H9 (cell line): ENCODE data around the gene SLCO3A1. TPM values are rescaled to one million over a fixed set of nuclear protein-coding genes. Genes with fewer than 3 reads are reported as not detected.

Experiments
- DNase-seq: peaks from one replicate; pipeline ENCODE4 v3.0.0-alpha.2; 2017
- H2AFZ ChIP-seq: one replicate; pipeline ENCODE4 v1.6.1; 2013; ENCODE audit warnings: mild to moderate bottlenecking, low read length, control low read depth, moderate library complexity
- H2AK5ac ChIP-seq: 2 replicates; pipeline ENCODE4 v1.6.1; 2013; ENCODE audit warnings: low read length, control low read depth, mixed read lengths; ENCODE audit not compliant: insufficient read length
- H2BK120ac ChIP-seq: one replicate; pipeline ENCODE4 v1.6.1; 2013; ENCODE audit warnings: low read depth, mild to moderate bottlenecking, low read length, control low read depth, inconsistent platforms; ENCODE audit not compliant: poor library complexity, severe bottlenecking
- H2BK12ac ChIP-seq: 2 replicates; pipeline ENCODE4 v1.6.1; 2013; ENCODE audit warnings: low read length, control low read depth, mixed read lengths, low read depth; ENCODE audit not compliant: insufficient read length
- H2BK15ac ChIP-seq: 2 replicates; pipeline ENCODE4 v1.6.1; 2013; ENCODE audit warnings: low read depth, low read length, control low read depth
- H2BK20ac ChIP-seq: one replicate; pipeline ENCODE4 v1.6.1; 2013; ENCODE audit warnings: low read depth, mild to moderate bottlenecking, low read length, control low read depth, inconsistent platforms; ENCODE audit not compliant: poor library complexity, severe bottlenecking
- H2BK5ac ChIP-seq: 2 replicates; pipeline ENCODE4 v1.6.1; 2013; ENCODE audit warnings: low read length, control low read depth, mixed read lengths; ENCODE audit not compliant: insufficient read length
- H3K14ac ChIP-seq: 2 replicates; pipeline ENCODE4 v1.6.1; 2013; ENCODE audit warnings: low read length, control low read depth; ENCODE audit not compliant: insufficient read depth
- H3K18ac ChIP-seq: 2 replicates; pipeline ENCODE4 v1.6.1; 2013; ENCODE audit warnings: low read depth, mild to moderate bottlenecking, mixed read lengths, low read length, control low read depth; ENCODE audit not compliant: insufficient read length
- H3K23ac ChIP-seq: 2 replicates; pipeline ENCODE4 v1.6.1; 2013; ENCODE audit warnings: low read length, control low read depth, mixed read lengths, low read depth; ENCODE audit not compliant: insufficient read length
- H3K23me2 ChIP-seq: 2 replicates; pipeline ENCODE4 v1.6.1; 2013; ENCODE audit warnings: low read depth, mild to moderate bottlenecking, mixed read lengths, low read length, control low read depth; ENCODE audit not compliant: insufficient read length, poor library complexity, severe bottlenecking
- H3K27ac ChIP-seq: 2 replicates; pipeline ENCODE4 v1.5.1; 2013; ENCODE audit warnings: low read length, control low read depth, mixed read lengths, low read depth; ENCODE audit not compliant: insufficient read length
- H3K27me3 ChIP-seq: 2 replicates; pipeline ENCODE4 v1.6.1; 2013; ENCODE audit warnings: low read length, control low read depth, inconsistent platforms; ENCODE audit not compliant: insufficient read depth
- H3K4ac ChIP-seq: 2 replicates; pipeline ENCODE4 v1.6.1; 2013; ENCODE audit warnings: low read depth, mild to moderate bottlenecking, control low read depth, inconsistent platforms, low read length, moderate library complexity
- H3K4me1 ChIP-seq: 2 replicates; pipeline ENCODE4 v1.6.1; 2013; ENCODE audit warnings: low read length, control low read depth, inconsistent platforms; ENCODE audit not compliant: insufficient read depth
- H3K4me2 ChIP-seq: 2 replicates; pipeline ENCODE4 v1.6.1; 2013; ENCODE audit warnings: low read length, control low read depth, mixed read lengths; ENCODE audit not compliant: insufficient read length, insufficient read depth
- H3K56ac ChIP-seq: 2 replicates; pipeline ENCODE4 v1.6.1; 2013; ENCODE audit warnings: low read depth, mild to moderate bottlenecking, mixed read lengths, low read length, control low read depth; ENCODE audit not compliant: insufficient read length
- H3K79me1 ChIP-seq: 2 replicates; pipeline ENCODE4 v1.6.1; 2013; ENCODE audit warnings: low read depth, mild to moderate bottlenecking, moderate library complexity, low read length, control low read depth, inconsistent platforms; ENCODE audit not compliant: insufficient read depth, poor library complexity, severe bottlenecking
- H3K79me2 ChIP-seq: 2 replicates; pipeline ENCODE4 v1.6.1; 2013; ENCODE audit warnings: low read length, control low read depth, inconsistent platforms; ENCODE audit not compliant: insufficient read depth
- H3K9ac ChIP-seq: 2 replicates; pipeline ENCODE4 v1.6.1; 2013; ENCODE audit warnings: low read length, control low read depth, mixed read lengths; ENCODE audit not compliant: insufficient read length; ENCODE audit errors: extremely low read depth
- H3K9me3 ChIP-seq: one replicate; pipeline ENCODE4 v1.6.1; 2013; ENCODE audit warnings: low read depth, low read length, inconsistent platforms; ENCODE audit not compliant: control insufficient read depth
- H3T11ph ChIP-seq: one replicate; pipeline ENCODE4 v1.6.1; 2013; ENCODE audit warnings: mild to moderate bottlenecking, low read length, control low read depth, inconsistent platforms
- H4K20me1 ChIP-seq: one replicate; pipeline ENCODE4 v1.6.1; 2013; ENCODE audit not compliant: control insufficient read depth, insufficient read length, insufficient read depth
- H4K5ac ChIP-seq: 2 replicates; pipeline ENCODE4 v1.6.1; 2013; ENCODE audit warnings: low read depth, mild to moderate bottlenecking, mixed read lengths, low read length, control low read depth; ENCODE audit not compliant: insufficient read length
- H4K8ac ChIP-seq: replicated peaks from 2 replicates; pipeline ENCODE4 v1.6.1; 2013; ENCODE audit warnings: low read length, control low read depth, mixed read lengths, low read depth; ENCODE audit not compliant: insufficient read length
- H4K91ac ChIP-seq: 2 replicates; pipeline ENCODE4 v1.6.1; 2013; ENCODE audit warnings: low read depth, mild to moderate bottlenecking, moderate library complexity, mixed read lengths, low read length, control low read depth; ENCODE audit not compliant: insufficient read length
- H3K27ac Mint-ChIP-seq, 3 experiments: 2 replicates in 2 of 3; 3 replicates in 1 of 3; pipeline ENCODE4 v1.8.0; 2020 to 2021; ENCODE audit warnings: mixed read lengths in 3 of 3, mild to moderate bottlenecking in 1 of 3, moderate library complexity in 1 of 3
- H3K27me3 Mint-ChIP-seq: 2 replicates; pipeline ENCODE4 v1.8.0; 2021; ENCODE audit warnings: low read depth, mild to moderate bottlenecking, moderate library complexity, mixed read lengths
- H3K36me3 Mint-ChIP-seq, 3 experiments: 2 replicates in 2 of 3; 3 replicates in 1 of 3; pipeline ENCODE4 v1.8.0; 2020 to 2021; ENCODE audit warnings: low read depth in 3 of 3, mixed read lengths in 3 of 3; ENCODE audit not compliant: insufficient read depth in 1 of 3
- H3K4me1 Mint-ChIP-seq, 2 experiments: 2 replicates each; pipeline ENCODE4 v1.8.0; 2020; ENCODE audit warnings: mixed read lengths in 2 of 2
- H3K4me3 Mint-ChIP-seq, 2 experiments: 2 replicates in 1 of 2; 3 replicates in 1 of 2; pipeline ENCODE4 v1.8.0; 2020 to 2021; ENCODE audit warnings: mild to moderate bottlenecking in 2 of 2, mixed read lengths in 2 of 2, moderate library complexity in 1 of 2
- H3K9me3 Mint-ChIP-seq, 2 experiments: 2 replicates in 1 of 2; 3 replicates in 1 of 2; pipeline ENCODE4 v1.8.0; 2020; ENCODE audit warnings: mild to moderate bottlenecking in 2 of 2, mixed read lengths in 2 of 2, moderate library complexity in 1 of 2
- WGBS: extraction: QIAGEN DNeasy Blood & Tissue Kit; methylation state at CpG from one replicate; pipeline ENCODE4 v1.1.7; 2013; ENCODE audit warnings: missing lambda C conversion rate, low lambda C conversion rate, mixed read lengths; ENCODE audit not compliant: insufficient read length; ENCODE audit errors: extremely low coverage; 5-methylcytosine and 5-hydroxymethylcytosine counted together
- total RNA-seq: library from RNA; stranded (reverse); gene quantifications from 2 replicates; pipeline ENCODE4 v1.2.1, GENCODE V29; 2021
- TF ChIP-seq, protein P1 (sequence below): fragments of 200-600 bp; sonication (generic); conservative IDR thresholded peaks from 3 replicates; pipeline ENCODE4 v1.8.0; 2021; ENCODE audit warnings: antibody characterized with exemption, mild to moderate bottlenecking

Gene SLCO3A1
- total RNA-seq, 1 experiment from 2014 or later, result 9.4 TPM

DNA sequence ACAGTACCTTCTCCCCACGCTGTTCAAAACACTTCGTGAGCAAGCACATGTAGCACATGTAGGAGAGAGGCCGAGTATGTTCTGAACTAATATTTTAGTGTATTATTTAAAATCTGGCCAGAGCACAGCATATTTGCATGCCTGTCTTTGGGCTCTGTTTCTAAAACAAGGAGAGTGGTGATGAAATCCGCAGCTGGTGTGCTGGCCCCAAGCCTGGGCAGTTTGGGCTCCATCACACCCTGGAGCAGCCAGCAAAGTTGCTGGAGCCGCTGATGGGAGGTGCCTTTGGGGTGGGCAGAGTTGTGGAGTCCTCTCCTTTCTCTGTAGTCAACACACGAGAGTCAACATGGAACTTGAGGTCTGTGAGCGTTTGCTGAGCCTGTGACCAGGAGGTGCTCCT, 116.6 kb downstream of the SLCO3A1 start:
- Mint-ChIP-seq H3K27me3 (no peaks in the 10 kb centered on the region), H3K9me3 (peaks cover 0 to 3% of the 10 kb centered on the region in 2 experiments; a peak in 1 of 5 replicates), H3K4me3 (no peak overlapping the region), H3K4me1 (peaks cover 19 to 20% of the 10 kb centered on the region in 2 experiments), H3K36me3 (no peaks in the 10 kb centered on the region), H3K27ac (0 out of 7 replicates have a peak overlapping the region, but pooled peaks of 1 of the 3 experiments have one; percentile 11)
- Histone ChIP-seq H3K79me2 (no peaks in the 10 kb centered on the region), H3K18ac (no peak overlapping the region), H2AK5ac (no peak overlapping the region), H3K79me1 (no peaks in the 10 kb centered on the region), H2BK12ac (no peak overlapping the region), H4K8ac (no peak overlapping the region), H3K23me2 (no peaks in the 10 kb centered on the region), H3K4ac (no peak overlapping the region), H3K9ac (no peak overlapping the region), H2BK15ac (no peak overlapping the region), H3K27ac (no peak overlapping the region), H3K4me1 (peaks cover 3% of the 10 kb centered on the region; the same call in 1 of the 2 replicates), H3K9me3 (no peaks in the 10 kb centered on the region), H3K23ac (no peak overlapping the region), H3T11ph (no peak overlapping the region), H2BK120ac (no peak overlapping the region), H3K56ac (no peak overlapping the region), H3K4me2 (no peak overlapping the region), H3K14ac (no peak overlapping the region), H2BK20ac (no peak overlapping the region), H4K5ac (no peak overlapping the region), H3K27me3 (no peaks in the 10 kb centered on the region), H2BK5ac (no peak overlapping the region), H4K20me1 (no peaks in the 10 kb centered on the region), H4K91ac (no peak overlapping the region), H2AFZ (no peak overlapping the region)
- TF ChIP-seq, protein P1, sequence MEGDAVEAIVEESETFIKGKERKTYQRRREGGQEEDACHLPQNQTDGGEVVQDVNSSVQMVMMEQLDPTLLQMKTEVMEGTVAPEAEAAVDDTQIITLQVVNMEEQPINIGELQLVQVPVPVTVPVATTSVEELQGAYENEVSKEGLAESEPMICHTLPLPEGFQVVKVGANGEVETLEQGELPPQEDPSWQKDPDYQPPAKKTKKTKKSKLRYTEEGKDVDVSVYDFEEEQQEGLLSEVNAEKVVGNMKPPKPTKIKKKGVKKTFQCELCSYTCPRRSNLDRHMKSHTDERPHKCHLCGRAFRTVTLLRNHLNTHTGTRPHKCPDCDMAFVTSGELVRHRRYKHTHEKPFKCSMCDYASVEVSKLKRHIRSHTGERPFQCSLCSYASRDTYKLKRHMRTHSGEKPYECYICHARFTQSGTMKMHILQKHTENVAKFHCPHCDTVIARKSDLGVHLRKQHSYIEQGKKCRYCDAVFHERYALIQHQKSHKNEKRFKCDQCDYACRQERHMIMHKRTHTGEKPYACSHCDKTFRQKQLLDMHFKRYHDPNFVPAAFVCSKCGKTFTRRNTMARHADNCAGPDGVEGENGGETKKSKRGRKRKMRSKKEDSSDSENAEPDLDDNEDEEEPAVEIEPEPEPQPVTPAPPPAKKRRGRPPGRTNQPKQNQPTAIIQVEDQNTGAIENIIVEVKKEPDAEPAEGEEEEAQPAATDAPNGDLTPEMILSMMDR, result no peak
- DNase-seq, result no peak
- no CpG with 5 or more reads among the region's 7 CpGs for WGBS
